GM19239 (cell line): Measurements from ENCODE around the gene ABLIM1.

Source experiments
- DNase-seq: peaks from one replicate; pipeline ENCODE4 v3.0.0; 2011; ENCODE audit warnings: low spot score; ENCODE audit not compliant: insufficient read length
- FAIRE-seq: peaks from 2 replicates; lab custom pipeline; 2011; peaks lifted over from hg19 to GRCh38; lab: Jason Lieb, UNC

ABLIM1 gene

DNA sequence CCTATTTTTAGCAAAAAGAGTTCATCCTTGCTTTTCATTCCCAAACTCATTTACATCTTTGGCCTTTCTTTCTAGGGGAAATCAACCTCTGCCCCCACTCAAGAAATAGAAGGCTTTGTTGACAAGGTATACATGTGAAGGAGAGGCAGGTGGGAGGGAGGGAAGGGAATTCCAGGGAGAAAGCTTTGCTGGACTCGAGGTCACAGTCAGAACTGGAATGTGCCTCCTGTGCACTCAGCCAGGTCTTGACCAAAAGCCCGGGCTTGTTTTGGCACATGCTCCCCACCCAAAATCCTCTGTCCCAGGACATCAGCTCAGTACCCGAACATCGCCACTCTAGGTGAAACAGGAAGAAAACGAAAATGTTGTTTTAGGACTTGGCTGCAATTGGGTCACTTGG lies 61.3 kb downstream of the ABLIM1 start:
- DNase-seq: no peak
- no peak for FAIRE-seq

- DNase-seq: no peak
- FAIRE-seq: no peak
These were observed 64.1 kb downstream of the ABLIM1 start for GRCh38 chr10:114593816-114594468.

DNA sequence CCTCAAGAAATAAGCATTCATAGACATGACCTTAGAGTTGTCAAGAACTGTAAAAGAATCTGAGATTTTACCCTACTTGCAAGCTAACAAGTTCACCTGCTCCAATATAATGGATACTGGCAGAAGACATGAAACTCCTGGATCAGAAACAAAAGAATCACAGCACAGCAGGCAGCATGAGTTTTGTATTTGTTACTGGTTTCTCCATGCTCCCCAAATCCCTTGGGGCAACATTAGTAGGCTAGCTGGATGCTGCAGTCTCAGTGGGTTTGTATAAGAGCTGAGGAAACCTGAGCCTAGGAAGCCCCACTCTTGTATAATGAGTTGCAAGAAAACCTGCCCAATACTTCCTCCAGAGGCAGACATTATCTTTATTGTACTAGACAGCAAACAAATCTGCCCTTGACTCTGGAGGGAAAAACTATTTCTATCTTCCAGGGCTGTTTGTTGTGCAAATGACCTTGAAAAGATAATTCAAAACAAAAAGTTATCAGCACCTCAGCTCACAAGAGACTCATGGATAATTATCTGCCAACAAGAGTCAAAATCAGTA lies 64.8 kb downstream of the ABLIM1 start:
- no peak for DNase-seq
- FAIRE-seq: no peak

DNA sequence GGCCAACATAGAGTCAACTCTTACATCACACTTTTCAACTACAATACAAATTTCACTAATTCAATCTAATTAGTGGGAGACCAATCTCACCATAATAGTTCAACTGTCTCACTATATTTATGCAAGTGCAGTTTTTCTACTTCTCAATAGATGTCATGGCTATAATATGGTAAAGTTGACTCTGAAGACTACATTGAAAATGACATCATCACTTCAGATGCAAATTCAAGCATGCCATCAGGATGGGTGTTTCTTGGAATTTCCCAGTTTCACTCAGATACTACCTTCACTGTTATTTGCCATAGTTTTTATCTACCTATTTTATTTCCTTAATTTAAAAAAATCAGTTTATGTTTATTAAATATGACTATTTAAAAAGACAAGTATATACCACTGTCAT lies 67.1 kb downstream of the ABLIM1 start:
- DNase-seq (no peak), FAIRE-seq (no peak)

GRCh38 chr10:114584419-114584818 lies 73.7 kb downstream of the ABLIM1 start:
- FAIRE-seq (no peak), DNase-seq (no peak)

DNA sequence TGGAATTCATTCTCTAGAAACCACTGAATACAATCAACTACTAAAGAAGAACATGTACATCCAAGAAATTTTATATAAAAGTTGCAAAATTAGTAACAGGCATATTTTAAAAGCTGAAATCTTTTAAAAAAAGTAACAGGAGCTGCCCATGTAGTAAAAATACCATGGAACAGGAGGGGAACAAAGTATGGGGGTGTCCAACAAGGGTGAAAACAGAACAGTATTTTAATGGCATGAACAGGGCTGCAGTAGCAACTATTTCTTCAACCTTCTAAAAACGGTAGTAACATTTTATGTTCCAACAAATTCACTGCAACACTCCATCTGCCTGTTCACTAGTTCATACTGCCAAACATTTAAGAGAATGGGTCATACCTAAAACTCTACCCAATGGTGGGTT lies 77.0 kb downstream of the ABLIM1 start:
- DNase-seq (no peak), FAIRE-seq (no peak)

DNA sequence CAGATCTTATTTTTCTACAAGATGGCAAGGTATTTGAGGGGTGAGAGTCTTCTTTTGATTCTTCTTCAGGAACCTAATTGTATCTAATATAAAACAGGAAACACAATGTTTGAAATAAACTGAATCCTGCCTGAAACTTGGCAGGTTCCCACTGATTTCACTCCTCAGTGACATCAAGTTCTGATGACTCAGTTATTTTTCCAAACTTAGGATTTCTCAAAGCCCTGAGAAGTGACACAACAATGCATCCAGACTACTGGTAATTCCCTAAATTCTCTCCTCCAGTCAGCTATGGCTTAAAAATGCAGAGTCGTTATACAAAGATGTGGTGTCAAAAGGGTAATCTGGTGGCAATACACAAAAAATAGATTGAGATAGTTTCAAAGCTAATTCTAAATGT lies 80.9 kb downstream of the ABLIM1 start:
- DNase-seq: no peak
- no peak for FAIRE-seq

DNA sequence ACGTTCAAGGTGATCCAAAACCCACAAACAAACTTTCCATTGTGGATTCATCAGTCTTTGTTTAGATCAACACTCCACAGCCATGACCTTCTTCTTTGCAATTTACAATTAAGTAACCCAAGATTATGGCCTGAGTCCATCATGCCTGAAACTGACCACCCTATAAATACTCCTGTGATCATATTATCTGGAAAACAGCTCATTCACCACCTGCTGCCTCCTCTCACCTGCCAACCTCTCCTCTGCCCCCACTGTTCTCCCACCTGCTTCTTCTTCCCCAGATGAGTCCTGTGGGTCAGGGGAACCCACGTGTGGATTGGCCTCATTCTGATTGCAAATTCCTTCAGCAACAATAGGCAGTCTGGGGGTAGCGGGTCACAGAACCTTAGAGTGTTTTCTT lies 81.4 kb downstream of the ABLIM1 start:
- FAIRE-seq (no peak), DNase-seq (no peak)

GRCh38 chr10:114576132-114576487 lies 82.0 kb downstream of the ABLIM1 start:
- FAIRE-seq: no peak
- no peak for DNase-seq

DNA sequence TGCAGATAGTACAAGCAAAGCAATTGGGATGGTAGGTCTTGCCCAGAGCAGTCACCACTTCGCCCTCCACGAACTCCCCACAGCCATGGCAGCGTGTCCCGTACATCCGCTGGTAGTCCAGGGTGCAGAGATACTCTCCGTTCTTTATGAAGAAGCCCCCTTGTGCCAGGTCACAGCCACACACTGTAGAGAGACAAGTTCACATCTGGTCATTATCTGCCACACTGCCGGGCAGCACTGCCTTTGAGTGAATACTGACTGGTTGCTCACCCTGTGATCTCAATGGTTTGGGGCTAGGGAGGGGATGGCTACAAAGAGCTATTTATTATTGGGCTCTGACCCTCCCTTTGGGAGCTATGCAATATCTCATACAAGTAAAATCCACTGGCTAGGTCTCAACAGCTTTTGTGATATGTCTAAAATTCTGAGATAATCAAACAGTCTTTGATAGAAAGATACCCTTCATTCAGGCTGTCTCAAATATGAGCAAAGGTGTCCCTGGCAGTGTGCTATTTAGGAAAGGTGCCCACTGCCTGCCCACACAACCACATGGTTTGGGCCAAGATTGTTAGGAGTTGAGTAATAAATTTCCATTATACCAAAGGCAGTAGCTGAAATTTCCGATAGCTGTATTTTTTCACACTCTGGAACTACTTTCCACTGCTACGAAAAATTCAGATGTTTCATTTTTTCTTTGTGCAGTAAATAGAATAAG lies 82.5 kb downstream of the ABLIM1 start:
- FAIRE-seq (no peak), DNase-seq (no peak)

DNA sequence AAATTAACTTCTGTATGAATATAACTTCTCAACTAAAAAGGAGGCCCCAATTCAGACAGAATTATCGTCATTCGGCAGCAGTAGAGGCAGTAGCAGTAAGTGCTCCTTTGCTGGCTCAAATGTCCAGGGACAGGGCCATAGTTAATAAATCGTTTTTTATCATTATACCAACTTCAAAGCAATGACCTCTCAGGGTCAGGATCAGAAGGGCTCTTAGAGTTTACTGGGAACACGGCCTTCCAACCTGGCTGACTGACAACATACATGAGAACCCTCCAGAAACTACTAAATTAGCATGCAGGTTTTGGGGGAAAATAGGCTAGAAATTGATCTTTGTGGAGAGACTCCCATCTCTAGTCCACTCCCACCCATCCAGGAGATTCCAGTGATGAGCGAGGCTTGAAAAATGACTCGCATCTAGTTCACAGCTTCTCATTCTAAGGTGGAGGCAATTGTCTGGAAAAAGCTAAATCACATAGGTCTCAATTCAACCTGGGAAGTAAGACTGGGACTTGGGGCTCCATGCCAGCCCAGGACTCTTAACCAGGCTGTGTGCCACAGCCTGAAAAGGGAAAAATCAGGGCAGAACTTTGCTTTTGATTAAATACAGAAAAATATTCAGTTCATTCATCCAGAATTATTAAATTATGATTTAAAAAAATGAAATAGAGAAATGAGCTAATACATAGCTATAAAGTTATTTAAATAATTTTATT lies 84.6 kb downstream of the ABLIM1 start:
- FAIRE-seq: no peak
- no peak for DNase-seq

DNA sequence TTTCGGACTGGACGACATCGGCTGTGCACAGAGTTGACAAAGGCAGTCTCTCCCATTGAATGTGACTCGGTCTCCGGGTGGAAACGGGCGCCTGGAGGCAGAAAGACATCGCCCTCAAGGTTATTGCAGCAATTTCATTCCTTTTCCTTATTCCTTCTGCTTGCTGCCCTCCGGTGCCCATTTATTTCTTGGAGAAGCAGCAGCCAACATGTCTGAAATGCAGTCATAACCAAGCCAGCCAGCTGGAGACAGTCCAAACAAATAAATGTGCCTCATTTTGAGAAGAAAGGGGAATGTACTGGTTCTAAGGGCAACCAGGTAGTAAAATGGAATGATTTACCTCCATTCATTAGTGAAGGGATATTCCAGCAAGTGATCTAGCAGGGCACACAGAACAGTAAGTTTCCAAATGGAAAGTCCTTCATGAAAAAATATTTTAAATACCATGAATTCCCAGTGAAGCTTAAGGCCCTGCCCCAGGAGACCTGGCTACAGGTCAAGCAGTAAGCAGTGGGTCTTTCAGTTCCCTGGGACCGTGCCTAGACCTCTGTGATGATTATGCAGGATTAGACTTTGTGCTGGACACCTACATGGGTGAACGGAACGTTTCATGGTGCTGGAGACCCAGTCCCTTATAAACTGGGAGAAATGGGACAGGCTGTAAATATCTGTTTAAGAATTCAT lies 86.6 kb downstream of the ABLIM1 start:
- DNase-seq (no peak), FAIRE-seq (no peak)

DNA sequence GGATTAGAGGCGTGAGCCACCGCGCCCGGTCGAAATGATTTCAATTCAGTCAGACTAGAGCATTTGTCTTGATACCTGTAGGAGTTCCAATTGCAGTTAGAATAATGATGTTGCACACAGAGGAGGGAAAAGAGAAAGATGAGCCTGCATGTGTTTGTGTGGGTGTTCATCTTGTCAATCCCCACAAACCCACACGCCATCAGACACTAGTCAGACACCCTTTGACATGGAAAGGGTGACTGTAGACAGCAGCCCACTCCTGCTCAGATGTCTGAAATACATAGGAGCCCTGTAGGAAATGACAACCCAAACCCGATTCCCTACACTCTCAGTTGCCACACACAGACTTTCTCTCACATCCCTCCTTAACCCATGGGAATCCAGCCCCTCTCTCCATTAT lies 92.0 kb downstream of the ABLIM1 start:
- FAIRE-seq (no peak), DNase-seq (no peak)

- DNase-seq: no peak
- FAIRE-seq: no peak
These were observed 93.0 kb downstream of the ABLIM1 start for GRCh38 chr10:114565066-114565465.

- no peak for DNase-seq
- FAIRE-seq: no peak
These were observed 97.0 kb downstream of the ABLIM1 start for GRCh38 chr10:114561008-114561523.

DNA sequence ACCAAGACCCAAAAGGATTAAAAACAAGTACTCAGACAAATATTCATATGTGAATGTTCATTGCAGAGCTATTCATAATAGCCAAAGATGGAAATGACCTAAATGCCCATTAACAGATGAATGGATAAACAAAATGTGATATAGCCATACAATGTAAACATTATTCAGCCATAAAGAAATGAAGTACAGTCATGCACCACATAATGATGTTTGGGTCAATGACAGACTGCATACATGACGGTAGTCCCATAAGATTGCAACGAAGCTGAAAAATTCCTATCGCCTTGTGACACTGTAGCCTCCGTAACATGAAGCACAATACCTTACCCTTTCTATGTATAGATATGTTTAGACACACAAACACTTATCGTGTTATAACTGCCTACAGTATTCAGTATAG lies 97.9 kb downstream of the ABLIM1 start:
- FAIRE-seq: no peak

GRCh38 chr10:114559636-114560035 lies 98.4 kb downstream of the ABLIM1 start:
- FAIRE-seq: no peak
- no peak for DNase-seq

More for the DNA sequence above, 97.9 kb downstream of the ABLIM1 start:
- no peak for DNase-seq

DNA sequence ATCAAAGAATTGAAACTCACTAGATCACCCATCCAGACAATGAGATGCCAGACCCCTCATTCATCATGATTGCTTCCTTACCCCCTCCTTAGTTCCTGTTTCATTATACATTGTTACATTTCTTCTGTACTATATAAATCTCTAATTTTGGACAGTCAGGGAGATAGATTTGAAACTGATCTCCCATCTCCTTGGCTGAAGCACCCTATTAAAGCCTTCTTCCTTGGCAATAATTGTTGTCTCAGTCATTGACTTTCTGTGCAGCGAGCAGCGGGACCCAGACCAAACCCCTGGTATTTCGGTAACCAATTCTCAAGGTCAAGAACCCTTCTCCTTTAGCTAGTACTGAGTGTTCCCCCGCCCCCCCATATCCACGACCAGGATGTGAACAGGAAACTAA lies 100.2 kb downstream of the ABLIM1 start:
- no peak for FAIRE-seq
- no peak for DNase-seq

- FAIRE-seq (no peak), DNase-seq (no peak)
These were observed 101.6 kb downstream of the ABLIM1 start for GRCh38 chr10:114556236-114557122.
